ENCODE measurements around the gene MCOLN2. TPM values are rescaled to one million over a fixed set of nuclear protein-coding genes. Genes with fewer than 3 reads are reported as not detected.

The MCOLN2 gene
- total RNA-seq, 2 experiments from 2014 or later, result 104 to 188 TPM

DNA sequence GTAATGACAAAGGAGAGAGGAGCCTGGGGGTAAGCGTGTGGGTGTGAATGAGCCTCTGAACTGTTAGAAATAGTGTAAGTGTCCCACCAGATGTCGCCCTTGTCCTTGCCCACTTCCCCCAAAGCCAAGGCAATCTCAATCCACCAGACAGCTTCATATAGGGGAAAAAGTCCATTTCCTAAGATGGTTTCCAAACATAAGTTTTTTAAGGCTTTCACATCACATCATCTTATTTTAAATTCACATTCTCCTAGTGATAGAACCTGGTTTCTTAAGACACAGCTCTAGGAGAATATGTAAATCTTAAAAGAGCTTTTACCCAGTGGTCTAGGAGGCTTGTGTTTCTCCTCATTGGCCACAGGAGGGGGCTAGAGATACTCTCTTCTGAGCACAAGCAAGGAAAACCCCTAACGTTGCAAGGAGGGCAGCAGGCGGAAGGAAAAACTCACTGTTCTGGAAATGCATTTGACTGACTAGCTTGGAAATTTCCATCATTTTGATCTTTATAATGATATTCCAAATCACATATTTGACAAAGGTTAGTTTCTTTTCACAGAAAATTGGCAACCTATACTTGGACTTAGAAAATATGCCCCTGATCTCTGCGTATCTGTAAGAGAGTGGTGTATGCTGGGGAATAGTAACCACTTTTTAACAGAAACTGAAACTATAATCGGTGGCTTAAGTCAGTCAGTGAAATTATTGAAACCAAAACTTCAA is 52.0 kb downstream of the MCOLN2 start:
- H3K27ac ChIP-seq (ENCODE audit: low read depth, low read length, poor library complexity, severe bottlenecking), result peak overlapping the region; percentile 52
- H3K4me1 ChIP-seq (ENCODE audit: insufficient read depth, low read length, poor library complexity, severe bottlenecking), result peaks cover 20% of the 10 kb centered on the region
- intact Hi-C loops (cut with micrococcal nuclease; ENCODE audit: unreplicated experiment), result loop anchor here (1.0 to 2.0 kb wide), 6 partner anchors 27 to 314 kb away; partner anchors contain the start of gene C1orf52
- TF ChIP-seq, protein P1, sequence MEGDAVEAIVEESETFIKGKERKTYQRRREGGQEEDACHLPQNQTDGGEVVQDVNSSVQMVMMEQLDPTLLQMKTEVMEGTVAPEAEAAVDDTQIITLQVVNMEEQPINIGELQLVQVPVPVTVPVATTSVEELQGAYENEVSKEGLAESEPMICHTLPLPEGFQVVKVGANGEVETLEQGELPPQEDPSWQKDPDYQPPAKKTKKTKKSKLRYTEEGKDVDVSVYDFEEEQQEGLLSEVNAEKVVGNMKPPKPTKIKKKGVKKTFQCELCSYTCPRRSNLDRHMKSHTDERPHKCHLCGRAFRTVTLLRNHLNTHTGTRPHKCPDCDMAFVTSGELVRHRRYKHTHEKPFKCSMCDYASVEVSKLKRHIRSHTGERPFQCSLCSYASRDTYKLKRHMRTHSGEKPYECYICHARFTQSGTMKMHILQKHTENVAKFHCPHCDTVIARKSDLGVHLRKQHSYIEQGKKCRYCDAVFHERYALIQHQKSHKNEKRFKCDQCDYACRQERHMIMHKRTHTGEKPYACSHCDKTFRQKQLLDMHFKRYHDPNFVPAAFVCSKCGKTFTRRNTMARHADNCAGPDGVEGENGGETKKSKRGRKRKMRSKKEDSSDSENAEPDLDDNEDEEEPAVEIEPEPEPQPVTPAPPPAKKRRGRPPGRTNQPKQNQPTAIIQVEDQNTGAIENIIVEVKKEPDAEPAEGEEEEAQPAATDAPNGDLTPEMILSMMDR (conservative IDR thresholded peaks at IDR 0.05; ENCODE audit: low read length), result peak; percentile 99
- TF ChIP-seq EZH2phosphoT487 (IDR thresholded peaks at IDR 0.05; ENCODE audit: borderline replicate concordance, low read depth, low read length), result no peak
- H3K4me2 ChIP-seq (ENCODE audit: low read length), result peak overlapping the region; percentile 70
- peak overlapping the region; percentile 69; the same call in 1 of the 2 replicates for H2AFZ ChIP-seq (ENCODE audit: low read length)
- no TSS peak for BruUV-seq (replicated peaks)
- no peaks in the 10 kb centered on the region for H4K20me1 ChIP-seq (ENCODE audit: insufficient read depth, low read length)
- H3K79me2 ChIP-seq (ENCODE audit: insufficient read depth, low read depth, low read length), result no peaks in the 10 kb centered on the region
- no peaks in the 10 kb centered on the region for H3K9me2 ChIP-seq (ENCODE audit: insufficient read depth, low read length)
- peaks cover 4% of the 10 kb centered on the region; the same call in 1 of the 2 replicates for H3K9me3 ChIP-seq (ENCODE audit: low read length)
- peaks cover 65% of the 10 kb centered on the region for H3K36me3 ChIP-seq (ENCODE audit: insufficient read depth, low read length)
- CTCF ChIA-PET (ENCODE audit: unreplicated experiment), result interaction anchor here (0.8 to 1.2 kb wide), 5 partner anchors 9 to 331 kb away, joined by 3 to 13 read pairs (median 5); partner anchors contain the start of gene BCL10
- POLR2A ChIA-PET, result interaction anchor here (0.6 to 2.0 kb wide), 6 partner anchors 27 to 315 kb away, joined by 3 to 6 read pairs (median 4); partner anchors contain the start of gene C1orf52
- peak overlapping the region; percentile 55 for H3K4me3 ChIP-seq (ENCODE audit: low read depth, low read length, poor library complexity, severe bottlenecking)
- DNase-seq (ENCODE audit: low spot score), result peak; percentile 91

DNA sequence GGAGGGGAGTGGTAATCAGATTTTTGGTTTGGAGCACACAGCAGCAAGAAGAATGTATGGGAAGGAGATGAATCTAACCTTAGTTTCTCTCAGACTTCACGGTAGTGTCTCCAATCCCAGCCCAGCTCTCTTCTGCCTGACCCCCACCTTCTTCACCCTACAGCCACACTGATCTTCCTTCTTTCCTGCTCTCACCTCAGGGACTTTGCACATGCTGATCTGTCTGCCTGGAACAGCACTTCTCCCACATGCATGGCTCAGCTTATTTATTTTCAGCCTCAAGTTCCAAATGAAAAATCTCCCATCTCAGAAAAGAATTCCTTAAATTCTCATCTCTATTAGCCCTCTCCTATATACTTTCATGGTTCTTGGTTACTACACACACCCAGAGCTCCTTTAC is 55.1 kb downstream of the MCOLN2 start:
- Histone ChIP-seq H2AFZ (ENCODE audit: low read length) (no peak overlapping the region), H3K9me2 (ENCODE audit: insufficient read depth, low read length) (no peaks in the 10 kb centered on the region), H3K36me3 (ENCODE audit: insufficient read depth, low read length) (peaks cover 51% of the 10 kb centered on the region), H3K4me3 (ENCODE audit: low read depth, low read length, poor library complexity, severe bottlenecking) (no peak overlapping the region), H3K79me2 (ENCODE audit: insufficient read depth, low read depth, low read length) (no peaks in the 10 kb centered on the region), H3K4me2 (ENCODE audit: low read length) (no peak overlapping the region), H3K9me3 (ENCODE audit: low read length) (no peaks in the 10 kb centered on the region), H3K27ac (ENCODE audit: low read depth, low read length, poor library complexity, severe bottlenecking) (no peak overlapping the region), H3K4me1 (ENCODE audit: insufficient read depth, low read length, poor library complexity, severe bottlenecking) (peaks cover 14% of the 10 kb centered on the region), H4K20me1 (ENCODE audit: insufficient read depth, low read length) (no peaks in the 10 kb centered on the region)
- DNase-seq (ENCODE audit: low spot score), result no peak
- TF ChIP-seq, protein P1 (conservative IDR thresholded peaks at IDR 0.05; ENCODE audit: low read length), result no peak
- no peak for TF ChIP-seq EZH2phosphoT487 (IDR thresholded peaks at IDR 0.05; ENCODE audit: borderline replicate concordance, low read depth, low read length)
- BruUV-seq (replicated peaks), result no TSS peak
- intact Hi-C loops (cut with micrococcal nuclease; ENCODE audit: unreplicated experiment), result no loop called here
- CTCF ChIA-PET (ENCODE audit: unreplicated experiment), result no interaction called here
- POLR2A ChIA-PET, result interaction anchor here (0.6 kb wide), 1 partner anchor 91 kb away, joined by 3 read pairs; no protein-coding TSS in a partner anchor

DNA sequence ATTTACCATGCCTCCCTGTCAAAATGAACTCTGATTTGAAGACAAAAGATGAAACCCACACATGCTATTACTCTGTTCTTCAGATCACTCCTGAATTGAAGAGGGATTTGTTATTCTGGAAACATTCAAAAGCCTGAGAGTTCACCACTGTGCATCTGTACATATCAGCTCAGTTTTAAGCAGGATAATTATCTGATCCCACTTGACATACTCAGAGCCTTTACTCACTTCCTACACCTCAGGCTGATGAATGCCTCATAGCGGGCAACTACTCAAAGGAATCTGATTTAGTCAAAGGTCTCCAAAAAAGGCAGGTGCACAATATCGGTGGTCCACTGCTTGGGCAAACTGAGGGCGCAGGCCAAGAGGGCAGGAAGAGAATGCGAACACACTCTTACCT is 56.4 kb downstream of the MCOLN2 start:
- Histone ChIP-seq H3K4me3 (ENCODE audit: low read depth, low read length, poor library complexity, severe bottlenecking) (no peak overlapping the region), H4K20me1 (ENCODE audit: insufficient read depth, low read length) (no peaks in the 10 kb centered on the region; the same call in 1 of the 2 replicates), H3K27ac (ENCODE audit: low read depth, low read length, poor library complexity, severe bottlenecking) (no peak overlapping the region), H3K4me1 (ENCODE audit: insufficient read depth, low read length, poor library complexity, severe bottlenecking) (peaks cover 5% of the 10 kb centered on the region), H3K4me2 (ENCODE audit: low read length) (no peak overlapping the region), H3K79me2 (ENCODE audit: insufficient read depth, low read depth, low read length) (no peaks in the 10 kb centered on the region), H3K9me2 (ENCODE audit: insufficient read depth, low read length) (no peaks in the 10 kb centered on the region), H3K9me3 (ENCODE audit: low read length) (no peaks in the 10 kb centered on the region), H3K36me3 (ENCODE audit: insufficient read depth, low read length) (peaks cover 53% of the 10 kb centered on the region; the same call in 1 of the 2 replicates), H2AFZ (ENCODE audit: low read length) (no peak overlapping the region)
- TF ChIP-seq, protein P1 (conservative IDR thresholded peaks at IDR 0.05; ENCODE audit: low read length), result no peak
- TF ChIP-seq EZH2phosphoT487 (IDR thresholded peaks at IDR 0.05; ENCODE audit: borderline replicate concordance, low read depth, low read length), result no peak
- CTCF ChIA-PET (ENCODE audit: unreplicated experiment), result no interaction called here
- intact Hi-C loops (cut with micrococcal nuclease; ENCODE audit: unreplicated experiment), result no loop called here
- POLR2A ChIA-PET, result interaction anchor here (1.2 kb wide), 1 partner anchor 303 kb away, joined by 4 read pairs; no protein-coding TSS in a partner anchor
- BruUV-seq (replicated peaks), result no TSS peak
- no peak for DNase-seq (ENCODE audit: low spot score)
